ENCODE measurements around the gene KLRF1.

Gene KLRF1, protein sequence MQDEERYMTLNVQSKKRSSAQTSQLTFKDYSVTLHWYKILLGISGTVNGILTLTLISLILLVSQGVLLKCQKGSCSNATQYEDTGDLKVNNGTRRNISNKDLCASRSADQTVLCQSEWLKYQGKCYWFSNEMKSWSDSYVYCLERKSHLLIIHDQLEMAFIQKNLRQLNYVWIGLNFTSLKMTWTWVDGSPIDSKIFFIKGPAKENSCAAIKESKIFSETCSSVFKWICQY

GRCh38 chr12:9827209-9827888 is at the start of gene KLRF1:
Gene KLRF1, plus strand, starts transcription at chr12:9827481. Its CDS starts 64 bp downstream, at chr12:9827545.
- DNase-seq (ENCODE audit: low spot score) = no peak

DNA sequence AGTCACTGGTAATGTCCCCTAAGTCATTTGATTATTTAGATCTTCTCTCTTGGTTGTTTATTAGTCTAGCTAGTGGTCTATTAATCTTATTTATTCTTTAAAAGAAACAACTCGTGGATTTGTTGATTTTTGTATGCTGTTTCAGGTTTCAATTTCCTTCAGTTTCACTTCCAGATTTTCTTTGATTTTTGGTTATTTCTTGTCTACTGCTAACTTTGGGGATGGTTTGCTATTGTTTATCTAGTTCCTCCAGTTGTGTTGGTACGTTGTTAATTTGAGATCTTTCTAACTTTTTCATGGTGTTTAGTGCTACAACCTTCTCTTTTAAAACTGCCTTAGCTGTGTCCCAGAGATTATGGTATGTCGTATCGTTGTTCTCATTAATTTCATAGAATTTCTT is 48.1 kb upstream of the KLRF1 start:
- DNase-seq (ENCODE audit: low spot score) = no peak

DNA sequence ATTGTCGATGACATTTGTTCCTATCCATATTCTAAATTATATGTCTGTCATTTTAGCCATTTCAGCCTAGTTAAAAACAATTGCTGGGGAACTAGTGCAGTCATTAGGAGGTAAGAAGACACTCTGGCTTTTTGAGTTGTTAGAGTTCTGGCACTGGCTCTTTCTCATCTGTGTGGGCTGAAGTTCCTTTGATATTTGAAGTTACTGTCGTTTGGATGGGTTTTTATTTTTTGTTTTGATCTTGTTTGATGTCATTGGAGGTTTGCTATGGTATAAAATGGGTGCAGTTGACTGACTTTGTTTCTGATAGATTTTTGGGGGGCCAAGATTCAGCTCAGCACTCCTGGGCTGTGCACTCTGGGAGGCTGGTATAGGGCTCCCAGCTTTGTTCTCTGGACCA is 45.9 kb upstream of the KLRF1 start:
- no peak for DNase-seq (ENCODE audit: low spot score)

DNA sequence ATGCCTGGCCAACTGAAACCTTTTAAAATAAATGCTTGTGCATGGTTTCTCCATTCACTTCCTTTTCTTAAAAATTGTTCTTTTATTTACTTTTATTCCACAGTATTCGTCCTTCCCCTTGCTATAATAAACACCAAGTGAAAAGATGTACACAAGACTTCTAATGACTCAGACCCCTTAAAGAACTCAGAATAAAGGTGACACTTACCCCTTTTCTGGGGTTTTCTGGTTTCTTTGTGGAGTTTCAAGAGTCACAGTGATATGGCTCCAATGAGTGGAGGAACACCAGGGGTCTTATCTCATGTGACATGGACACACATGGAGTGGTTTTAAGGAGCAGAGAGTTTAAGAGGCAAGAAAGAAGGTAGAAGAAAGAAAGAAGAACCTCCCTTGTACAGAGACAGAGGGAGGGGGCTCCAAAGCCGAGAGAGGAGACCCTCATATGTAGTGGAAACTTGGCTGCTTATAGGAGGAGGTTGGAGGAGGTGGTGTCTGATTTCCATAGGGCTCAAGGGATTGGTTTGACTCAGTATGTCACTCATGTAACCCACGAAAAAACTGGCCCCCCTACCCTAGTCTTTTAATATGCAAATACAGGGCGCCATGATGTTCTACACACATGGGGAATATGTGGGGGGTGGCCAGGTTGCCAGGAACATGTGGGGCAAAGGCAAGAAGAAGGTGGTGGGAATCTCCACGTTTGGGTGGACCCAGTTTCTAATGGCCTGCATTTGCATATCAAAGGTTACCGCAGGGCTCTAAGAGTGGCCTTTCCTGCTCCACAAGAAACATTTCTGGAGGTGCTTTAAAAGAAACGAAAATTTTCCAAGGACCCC is 44.5 kb upstream of the KLRF1 start:
- no peak for DNase-seq (ENCODE audit: low spot score)

GRCh38 chr12:9784326-9784725 is 43.0 kb upstream of the KLRF1 start:
- DNase-seq (ENCODE audit: low spot score) = no peak

- DNase-seq (ENCODE audit: low spot score) = no peak
Measured at GRCh38 chr12:9784816-9785215, 42.5 kb upstream of the KLRF1 start.

DNA sequence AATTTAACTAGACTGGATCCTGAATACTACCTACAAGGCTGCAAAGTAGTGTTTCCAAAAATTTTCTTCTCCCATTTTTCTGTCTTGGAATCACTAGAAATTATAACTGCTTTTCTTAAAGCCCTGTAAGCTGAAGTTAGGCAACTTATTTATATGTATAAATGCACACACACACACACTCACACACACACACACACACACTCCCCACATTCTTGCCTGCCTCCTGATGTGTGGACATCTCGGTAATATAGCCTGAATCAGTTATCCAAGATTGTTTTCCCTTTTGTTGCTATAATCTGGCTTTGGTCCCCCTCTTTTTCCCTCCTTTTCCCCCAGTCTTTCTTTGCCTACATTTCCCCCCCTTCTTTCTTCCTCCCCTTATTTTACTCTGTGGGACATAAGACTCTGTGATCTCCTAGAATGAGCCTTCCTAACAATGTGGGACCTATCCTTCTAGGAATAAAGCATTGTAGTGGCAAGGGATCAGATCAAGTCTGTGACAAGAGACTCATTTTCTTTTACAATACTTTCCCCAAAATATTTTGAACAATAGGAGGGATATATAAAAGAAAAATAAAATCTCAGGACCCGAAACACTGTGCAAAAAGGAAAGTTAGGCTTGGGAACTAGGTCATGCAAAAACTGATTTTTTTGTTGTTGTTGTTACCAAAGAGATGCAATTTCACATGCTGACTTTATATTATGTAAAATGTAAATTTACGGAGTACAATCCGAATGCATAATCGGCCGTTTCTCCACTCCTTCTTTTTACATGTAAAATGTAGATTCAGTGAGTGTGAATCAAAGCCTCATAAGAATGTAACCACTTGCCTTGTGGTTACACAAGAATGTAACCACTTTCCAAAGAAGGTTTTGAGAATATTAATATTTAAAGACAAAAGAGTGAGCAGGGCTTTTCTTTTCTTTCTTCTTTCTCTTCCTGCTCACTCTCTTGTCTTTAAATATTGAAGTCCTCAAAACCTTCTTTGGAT is 40.3 kb upstream of the KLRF1 start:
- DNase-seq (ENCODE audit: low spot score) = no peak

GRCh38 chr12:9792185-9792900 is 34.9 kb upstream of the KLRF1 start:
- DNase-seq (ENCODE audit: low spot score) = no peak

DNA sequence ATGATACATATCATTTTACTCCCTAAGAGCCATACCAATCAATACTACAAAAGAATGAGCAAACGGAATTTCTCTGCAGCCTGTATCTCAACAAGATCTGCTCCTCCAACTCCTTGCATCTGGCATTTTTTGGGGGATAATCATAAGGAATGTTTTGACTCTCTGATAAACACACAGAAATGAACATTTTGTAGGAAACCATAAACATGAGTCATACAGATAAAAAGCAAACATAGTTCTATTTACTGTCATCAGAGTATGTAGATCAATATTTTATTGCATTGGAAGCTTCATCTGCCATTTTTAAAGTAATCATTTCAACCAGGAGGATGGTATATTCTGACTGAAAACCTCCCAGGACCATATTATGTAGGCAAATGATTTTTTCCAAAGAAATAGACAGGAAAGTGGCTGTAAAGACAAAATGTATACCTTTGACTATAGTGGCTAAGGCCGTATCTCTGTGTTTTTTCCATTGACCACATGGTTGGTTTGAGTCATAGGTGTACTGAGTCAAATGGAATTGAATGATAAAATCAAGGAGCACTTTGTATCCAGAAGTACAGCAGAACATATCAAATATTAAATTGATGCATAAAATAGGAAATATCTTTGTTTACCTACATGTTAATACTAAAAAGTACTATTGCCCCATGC is 34.2 kb upstream of the KLRF1 start:
- no peak for DNase-seq (ENCODE audit: low spot score)

DNA sequence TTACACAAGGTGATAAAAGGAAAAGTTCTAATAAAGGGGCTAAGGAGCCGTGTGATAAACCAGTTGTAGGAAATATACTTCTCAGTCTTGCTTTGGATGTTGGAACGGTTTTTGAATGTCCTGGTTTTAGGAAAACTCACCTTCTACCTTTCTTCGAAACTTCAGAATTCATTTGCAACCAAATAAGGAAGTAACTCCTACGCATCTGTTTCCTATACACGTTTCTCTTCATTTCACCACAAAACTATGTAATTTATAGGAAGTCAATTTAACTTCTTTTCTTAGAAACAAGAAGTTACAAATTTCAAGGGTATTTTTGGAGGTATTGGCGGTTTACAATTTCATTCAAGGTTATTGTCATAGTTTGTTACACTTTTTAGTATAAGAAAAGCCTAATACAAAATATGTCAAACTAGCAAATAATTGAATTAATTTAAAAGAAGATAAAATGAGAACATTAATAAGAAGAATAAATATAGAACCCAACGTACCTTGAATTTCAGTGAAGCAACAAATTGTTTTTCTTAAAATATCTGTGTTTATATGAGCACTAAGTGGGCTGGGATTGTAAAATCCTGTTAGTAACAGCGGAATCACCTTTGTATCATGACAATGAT is 33.4 kb upstream of the KLRF1 start:
- no peak for DNase-seq (ENCODE audit: low spot score)

- DNase-seq (ENCODE audit: low spot score) = no peak
Measured at GRCh38 chr12:9794484-9795093, 32.7 kb upstream of the KLRF1 start.

- no peak for DNase-seq (ENCODE audit: low spot score)
Measured at GRCh38 chr12:9795945-9796344, 31.3 kb upstream of the KLRF1 start.

DNA sequence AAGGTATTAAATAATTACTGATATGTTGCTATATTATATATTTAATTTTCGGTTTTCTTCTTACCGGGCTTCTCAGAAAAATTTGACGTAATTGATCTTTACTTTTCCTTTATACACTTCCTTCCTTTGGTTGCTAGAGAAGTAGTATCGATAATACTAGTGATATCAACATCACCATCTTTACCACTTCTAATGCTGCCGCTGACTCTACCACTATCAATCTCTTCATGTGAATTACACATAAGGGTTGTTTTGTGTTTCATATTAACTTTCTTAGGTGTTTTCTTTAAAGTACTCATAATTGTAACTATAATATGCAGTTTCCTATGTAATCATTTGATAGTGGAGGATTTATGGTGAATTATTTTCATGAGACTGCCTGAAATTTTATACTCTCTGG is 30.9 kb upstream of the KLRF1 start:
- no peak for DNase-seq (ENCODE audit: low spot score)

GRCh38 chr12:9796971-9797370 is 30.3 kb upstream of the KLRF1 start:
- DNase-seq (ENCODE audit: low spot score) = no peak

GRCh38 chr12:9797722-9798619 is 29.3 kb upstream of the KLRF1 start:
- DNase-seq (ENCODE audit: low spot score) = peak; percentile 19

- no peak for DNase-seq (ENCODE audit: low spot score)
Measured at GRCh38 chr12:9799961-9800360, 27.3 kb upstream of the KLRF1 start.

DNA sequence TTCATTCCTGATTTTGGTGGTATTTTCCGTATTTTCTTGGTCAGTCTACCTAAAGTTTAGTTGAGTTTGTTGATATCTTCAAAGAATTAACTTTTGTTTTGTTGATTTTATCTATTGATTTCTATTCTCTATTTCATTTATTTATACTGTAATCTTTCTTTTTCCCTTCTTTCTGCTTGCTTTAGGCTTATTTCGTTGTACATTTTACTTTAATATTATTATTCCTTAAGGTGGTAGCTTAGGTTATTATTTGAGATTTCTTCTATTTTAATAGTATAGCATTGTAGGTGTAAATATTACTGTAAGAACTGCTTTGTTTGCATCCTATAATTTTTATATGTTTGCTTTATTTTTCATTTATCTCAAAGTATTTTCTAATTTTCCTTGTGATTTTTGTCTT is 21.4 kb upstream of the KLRF1 start:
- DNase-seq (ENCODE audit: low spot score) = no peak

DNA sequence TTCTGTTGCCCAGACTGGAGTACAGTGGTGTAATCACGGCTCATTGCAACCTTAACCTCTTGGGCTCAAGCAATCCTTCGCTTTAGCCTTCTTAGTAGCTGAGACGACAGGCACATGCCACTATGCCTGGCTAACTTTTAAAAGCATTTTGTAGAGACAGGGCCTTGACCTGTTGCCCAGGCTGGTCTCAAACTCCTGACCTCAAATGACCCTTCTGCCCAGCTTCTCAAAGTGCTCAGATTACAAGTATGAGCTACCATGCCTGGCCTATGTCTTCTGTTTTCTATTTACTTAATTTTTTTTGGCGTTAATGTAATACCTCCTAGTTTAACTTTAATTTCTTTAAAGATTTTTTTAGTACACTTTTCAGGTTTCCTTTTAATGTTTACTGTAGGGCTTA is 20.6 kb upstream of the KLRF1 start:
- no peak for DNase-seq (ENCODE audit: low spot score)

DNA sequence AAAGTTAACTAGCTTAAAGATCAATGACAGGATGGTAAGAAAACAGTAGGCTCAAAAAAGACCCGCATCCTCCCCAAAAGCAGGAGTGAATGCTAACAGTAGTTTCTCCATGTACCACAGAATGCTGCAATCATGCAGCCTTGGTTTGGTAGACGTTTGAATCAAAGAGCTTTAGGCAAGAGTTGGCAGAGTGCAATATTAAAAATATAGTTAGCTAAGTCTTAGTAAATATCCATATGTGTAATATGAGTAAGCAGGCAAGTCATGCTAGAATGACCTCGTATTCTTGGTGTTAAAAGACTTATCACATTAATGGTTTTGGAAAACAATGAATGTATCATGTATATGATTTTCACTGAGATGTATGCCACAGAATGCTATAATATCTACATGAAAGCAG is 18.8 kb upstream of the KLRF1 start:
- no peak for DNase-seq (ENCODE audit: low spot score)
